Stimulated activated CD4-positive, alpha-beta T cell treated with anti-CD3 and anti-CD28 coated beads, Interleukin-4, amount 100 ng/mL, for 48 hours (primary cell): ENCODE measurements around the gene INHA.

Experiments used
- DNase-seq, 2 donors: peaks; one replicate each; pipeline ENCODE4 v3.0.0-alpha.2; 2020; ENCODE audit warnings: low read depth in 2 of 2

INHA gene

DNA sequence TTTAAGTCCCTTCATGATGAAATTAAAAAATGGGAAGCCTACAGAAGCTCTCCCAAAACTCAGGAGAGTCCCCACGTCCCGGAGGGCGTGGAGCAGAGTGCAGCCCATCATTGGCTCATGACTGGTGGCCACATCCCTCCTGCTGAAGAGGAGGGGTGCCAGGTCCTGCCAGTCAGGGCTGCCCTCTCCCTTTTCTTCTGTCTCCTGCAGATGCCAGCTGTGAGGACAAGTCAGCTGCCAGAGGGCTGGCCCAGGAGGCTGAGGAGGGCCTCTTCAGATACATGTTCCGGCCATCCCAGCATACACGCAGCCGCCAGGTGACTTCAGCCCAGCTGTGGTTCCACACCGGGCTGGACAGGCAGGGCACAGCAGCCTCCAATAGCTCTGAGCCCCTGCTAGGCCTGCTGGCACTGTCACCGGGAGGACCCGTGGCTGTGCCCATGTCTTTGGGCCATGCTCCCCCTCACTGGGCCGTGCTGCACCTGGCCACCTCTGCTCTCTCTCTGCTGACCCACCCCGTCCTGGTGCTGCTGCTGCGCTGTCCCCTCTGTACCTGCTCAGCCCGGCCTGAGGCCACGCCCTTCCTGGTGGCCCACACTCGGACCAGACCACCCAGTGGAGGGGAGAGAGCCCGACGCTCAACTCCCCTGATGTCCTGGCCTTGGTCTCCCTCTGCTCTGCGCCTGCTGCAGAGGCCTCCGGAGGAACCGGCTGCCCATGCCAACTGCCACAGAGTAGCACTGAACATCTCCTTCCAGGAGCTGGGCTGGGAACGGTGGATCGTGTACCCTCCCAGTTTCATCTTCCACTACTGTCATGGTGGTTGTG lies 2.6 kb downstream of the INHA start:
- DNase-seq, result no peak

DNA sequence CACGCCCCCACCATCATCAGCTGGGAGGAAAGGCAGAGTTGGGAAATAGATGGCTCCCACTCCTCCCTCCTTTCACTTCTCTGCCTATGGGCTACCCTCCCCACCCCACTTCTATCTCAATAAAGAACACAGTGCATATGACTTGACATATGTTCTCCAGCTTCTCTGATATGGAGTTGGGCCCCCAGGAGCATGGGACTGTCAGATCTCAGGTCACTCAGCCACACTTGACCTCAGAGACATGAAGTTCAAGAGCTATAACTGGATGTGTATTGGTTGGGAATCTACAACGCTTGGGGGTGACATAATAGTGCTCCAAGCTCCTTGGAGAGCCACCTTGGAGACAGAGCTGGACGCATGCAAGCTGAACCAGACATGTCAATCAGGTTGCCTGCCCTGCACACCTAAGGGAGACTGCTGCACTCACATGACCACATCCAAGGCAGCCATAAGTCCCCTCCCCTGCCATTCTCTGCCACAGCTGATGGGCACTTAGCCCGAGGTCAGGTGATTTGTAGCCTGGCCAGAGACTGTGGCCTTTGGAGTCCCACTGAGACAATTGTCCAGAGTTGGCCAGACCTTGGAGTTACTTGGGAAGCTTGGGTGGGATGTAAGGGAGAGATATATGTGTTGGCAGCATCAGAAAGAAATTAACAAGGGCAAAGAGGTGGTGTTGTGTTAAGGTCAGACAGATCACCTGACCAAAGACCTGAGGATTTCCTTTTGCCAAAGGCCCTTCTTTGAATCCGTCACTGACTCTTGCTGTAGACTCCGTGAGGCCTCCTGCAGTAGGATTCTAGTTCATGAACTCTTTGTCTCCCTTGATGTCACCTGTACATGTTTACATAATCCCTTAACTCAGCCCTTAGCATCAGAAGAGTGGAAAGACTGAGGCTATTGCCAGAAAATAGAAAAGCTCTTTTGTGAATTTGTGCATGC lies 3.7 kb downstream of the INHA start:
- no peak for DNase-seq

DNA sequence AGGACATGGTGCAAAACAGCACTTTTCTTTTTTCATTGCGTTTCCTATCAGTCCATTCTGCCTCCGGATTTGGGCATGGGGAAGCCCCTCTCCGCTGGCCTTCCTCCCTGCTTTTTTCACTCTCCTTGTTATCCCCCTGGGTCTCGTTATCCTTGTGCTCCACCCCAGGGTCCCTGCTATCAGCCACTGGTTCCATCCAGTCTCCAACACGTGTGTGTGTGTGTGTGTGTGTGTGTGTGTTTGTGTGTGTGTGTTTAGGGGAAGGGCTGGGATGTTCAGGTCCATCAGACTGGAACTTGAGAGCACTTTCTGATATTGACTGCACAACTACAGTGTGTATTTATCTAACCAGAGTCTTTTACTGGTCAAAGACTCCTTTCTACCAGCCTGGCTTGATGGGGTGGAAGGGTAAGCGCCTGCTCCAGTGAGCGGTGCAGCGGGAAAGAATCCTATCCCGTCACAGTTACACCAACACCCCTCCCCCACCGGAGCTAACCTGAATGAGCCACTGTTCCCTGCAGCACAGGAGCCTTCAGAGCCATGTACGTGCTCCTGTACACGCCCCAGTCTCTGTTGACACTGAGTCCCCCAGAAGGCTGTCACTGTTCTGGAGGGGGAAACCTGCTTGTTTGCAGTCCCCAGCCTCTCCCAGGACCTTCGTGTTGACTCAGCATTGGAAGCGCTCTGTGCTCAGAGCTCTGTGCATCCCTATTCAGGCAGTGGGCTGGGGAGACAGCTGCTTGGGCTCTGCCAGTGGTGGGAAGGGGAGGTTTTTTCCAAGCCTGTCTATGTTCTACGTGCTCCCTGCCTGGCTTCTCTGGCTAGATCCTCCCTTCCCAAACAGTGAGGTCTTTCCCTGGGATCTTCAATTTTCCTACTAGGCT lies 4.6 kb downstream of the INHA start:
- no peak for DNase-seq

DNA sequence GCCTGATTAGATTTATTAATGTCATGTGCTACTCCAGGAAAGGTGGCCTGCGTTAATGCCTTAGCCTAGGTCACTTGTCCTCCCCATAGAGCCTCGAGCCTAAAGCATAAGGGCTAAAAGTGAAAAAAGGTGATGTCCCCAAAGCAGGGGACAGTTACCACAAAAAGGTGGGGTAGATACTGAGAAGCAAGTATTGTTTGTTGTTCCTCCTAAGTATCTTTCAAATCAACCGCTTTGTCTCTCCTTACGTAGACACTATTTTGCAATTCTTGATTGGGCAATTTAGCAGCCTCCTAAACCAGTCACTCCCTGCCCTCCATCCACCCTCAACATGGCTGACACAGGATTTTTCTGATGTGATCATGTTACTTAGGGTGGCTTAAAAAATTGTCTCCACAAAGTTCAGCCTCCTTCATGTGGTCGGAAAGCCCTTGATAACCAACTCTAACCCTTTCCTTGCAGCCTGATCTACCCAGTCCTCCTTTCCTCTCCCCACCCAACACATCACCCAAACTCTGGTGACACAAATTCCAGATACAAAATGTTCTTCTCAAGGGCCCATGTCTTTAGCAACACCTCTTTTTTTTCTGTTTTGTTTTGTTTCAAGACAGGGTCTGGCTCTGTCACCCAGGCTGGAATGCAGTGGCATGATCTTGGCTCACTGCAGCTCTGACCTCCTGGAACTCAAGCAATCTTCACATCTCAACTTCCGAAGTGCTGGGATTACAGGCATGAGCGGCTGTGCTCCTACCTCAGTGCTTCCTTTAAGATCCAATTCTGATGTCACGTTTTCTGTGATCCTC lies 6.9 kb downstream of the INHA start:
- DNase-seq, result no peak

DNA sequence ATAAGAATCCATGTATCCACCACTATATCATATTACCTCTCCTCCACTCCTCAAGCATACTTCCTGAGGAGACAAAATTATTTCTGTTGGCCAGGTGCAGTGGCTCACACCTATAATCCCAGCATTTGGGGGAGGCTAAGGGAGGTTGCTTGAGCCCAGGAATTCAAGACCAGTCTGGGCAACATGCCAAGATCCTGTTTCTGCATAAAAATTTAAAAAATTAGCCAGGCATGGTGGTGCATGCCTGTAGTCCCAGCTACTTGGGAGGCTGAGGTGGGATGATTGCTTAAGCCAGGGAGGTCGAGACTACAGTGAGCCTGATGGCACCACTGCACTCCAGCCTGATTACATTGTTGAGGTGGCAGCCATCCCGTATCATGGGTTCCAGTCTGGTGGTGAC lies 9.2 kb downstream of the INHA start:
- no peak for DNase-seq

DNA sequence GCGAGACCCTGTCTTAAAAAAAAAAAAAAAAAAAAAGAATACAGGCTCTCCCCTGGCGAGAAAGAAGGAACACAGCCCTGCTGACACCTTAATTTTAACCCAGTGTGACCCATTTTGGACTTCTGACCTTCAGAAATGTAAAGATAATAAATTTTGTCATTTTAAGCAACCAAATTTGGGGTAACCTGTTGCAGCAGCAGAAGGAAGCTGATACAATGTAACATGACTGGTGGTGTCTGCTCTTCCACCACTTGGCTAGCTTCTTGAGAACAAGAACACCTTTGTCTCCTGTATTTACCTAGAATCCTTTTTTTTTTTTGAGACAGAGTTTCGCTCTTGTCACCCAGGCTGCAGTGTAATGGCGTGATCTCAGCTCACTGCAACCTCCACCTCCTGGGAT lies 19.0 kb downstream of the INHA start:
- DNase-seq, result no peak

DNA sequence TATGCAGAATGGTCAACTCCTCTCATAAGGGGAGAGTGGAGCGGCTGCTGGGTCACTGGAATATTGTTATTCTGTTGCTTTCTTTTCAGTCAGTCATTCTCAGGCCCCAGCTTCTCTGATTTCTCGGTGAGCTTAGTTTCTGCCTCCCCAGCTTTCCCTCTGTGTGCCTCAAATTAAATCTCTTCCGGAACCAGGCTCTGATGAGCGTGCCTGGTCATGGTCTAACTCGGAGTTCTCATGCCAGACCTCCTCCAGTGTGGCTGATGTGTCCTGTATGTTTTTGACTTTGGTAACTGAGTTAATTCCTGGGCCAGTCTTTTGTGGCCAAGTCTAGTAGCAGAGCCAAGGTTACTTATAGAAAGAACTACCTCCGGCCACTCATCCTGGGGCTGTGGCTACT lies 20.6 kb downstream of the INHA start:
- no peak for DNase-seq

DNA sequence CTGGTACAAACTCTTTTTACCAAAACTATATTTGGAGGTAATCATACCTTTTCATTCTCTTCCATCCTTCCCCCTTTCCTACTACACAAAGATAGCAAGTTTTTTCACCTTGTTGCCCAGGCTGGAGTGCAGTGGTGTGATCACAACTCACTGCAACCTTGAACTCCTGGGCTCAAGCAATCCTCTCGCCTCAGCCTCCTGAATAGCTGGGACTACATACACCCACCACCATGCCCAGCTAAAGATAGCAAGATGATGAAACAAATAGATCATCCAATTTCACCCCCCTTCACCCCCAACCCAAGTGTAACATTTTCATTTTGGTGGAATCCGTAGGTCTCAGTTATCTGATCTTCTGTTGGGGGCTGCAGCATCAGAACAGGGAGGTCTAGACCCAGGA lies 21.0 kb downstream of the INHA start:
- DNase-seq, result no peak

DNA sequence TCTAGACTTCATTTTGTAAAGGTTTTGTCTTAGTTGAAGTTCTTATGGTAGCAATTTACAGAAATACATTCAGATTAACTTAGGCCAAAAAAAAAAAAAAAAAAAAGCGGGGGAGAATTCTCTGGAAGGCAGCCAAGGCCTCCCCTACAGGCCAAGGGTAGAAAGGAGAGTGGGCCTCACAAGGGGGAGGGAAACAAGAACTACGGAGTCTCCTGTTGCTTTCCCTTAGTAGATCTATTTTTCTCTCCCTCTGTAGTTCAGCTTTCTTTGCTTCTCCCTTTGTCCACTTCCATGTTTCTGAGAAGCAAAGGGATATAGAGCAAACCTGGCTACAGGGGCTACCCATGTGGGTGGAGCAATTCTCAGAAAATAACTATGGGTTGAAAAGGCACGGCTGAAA lies 23.1 kb downstream of the INHA start:
- no peak for DNase-seq

DNA sequence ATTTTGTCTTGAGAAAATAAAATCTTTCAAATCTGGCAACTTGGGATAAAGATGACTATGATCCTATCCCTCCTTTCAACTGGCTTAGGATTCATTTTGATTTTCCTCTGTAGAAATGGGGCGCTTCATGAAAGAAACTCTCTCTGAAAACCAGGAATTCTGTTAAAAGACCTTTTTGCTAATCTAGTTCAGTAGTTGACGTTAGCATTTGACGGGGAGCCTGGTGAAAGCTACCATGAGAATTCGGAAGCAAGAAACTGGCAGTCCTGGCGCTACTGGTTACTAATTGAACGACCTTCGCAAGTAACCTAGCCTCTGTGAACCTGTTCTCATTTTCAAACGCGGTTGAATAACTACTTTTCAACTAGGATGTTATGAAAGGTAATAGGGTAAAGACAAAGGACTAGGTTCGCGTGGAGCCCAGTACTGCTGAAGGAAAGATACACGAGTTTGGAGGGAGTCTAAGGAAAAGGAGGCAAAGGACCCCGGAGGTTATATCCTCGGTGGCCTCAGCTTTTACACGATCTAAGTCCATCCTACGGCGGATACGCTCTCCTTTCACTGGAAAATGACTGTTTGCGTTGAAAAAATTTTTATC lies 24.9 kb downstream of the INHA start:
- no peak for DNase-seq

DNA sequence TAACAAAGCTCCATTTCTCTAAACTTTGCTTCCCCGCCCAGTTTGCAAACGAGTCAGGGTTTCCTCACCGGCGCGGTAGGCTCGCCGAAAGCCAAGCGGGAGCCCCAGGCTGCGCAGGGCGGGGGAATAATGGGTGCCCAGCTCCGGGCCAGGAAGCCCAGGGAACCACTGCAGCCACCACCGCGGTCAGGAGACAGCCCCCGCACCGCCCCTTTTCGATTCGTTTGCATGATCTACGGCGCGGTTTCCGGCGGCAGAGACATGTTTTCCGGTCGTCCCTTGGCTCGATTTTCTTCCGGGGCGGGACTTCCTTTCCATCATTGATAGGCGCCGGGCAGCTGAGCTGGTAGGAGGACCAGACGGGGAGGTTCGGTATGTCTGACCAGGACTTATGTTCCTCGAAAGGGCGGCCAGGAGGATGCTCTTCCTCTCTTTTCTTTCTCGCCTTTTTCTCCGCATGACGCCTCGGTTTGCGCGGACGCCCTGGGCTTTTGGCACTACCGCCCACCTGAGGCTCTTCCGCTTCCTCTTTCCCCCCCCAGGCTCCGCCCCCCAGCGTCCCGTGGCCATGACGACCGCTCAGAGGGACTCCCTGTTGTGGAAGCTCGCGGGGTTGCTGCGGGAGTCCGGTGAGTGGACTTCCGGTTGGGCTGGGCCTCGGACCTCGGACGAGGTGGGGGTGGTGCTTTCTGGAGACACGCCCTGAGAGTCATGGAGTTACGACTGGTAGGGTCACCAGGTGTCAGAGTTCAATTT lies 25.6 kb downstream of the INHA start, which contains the start of gene STK11IP:
Gene STK11IP, plus strand, starts transcription at position 306 of the 756 bp plus-strand sequence. Its CDS starts 263 bp downstream, at position 569.
- peak; percentile 86 to 92 for DNase-seq

DNA sequence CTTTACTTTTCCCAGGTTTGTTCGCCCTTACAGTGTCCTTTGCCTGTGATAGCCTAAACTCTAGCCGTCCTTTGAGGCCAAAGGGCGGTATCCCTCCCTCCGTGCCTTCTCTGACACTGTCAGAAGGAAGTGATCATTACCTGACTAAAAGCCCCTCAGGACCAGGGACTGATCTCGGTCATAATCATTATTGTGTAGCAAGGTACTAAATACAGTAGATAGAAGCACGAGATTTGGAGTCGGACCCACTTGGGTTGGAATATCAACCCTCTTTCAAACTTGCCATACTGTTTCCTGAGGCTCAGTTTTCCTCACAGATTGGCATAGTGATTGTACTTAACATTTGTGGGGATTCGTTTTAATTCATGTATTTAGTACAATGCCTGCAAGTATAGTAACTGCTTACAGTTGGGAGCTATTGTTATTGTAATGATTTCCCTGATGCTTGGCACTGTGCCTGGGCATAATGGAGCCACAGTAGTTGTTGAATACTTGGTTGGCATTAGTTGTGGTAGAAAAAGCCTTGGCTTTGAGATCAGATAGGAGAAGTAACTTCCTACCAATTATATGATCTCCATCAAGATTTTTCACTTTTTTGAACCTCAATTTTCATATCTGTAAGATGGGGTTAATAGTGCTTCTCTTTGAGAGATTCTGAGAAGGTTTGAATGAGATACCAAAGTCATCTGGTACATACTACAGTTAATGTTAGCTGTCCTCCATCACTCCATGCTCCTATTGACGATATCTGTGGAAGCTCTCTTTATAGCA lies 26.4 kb downstream of the INHA start:
- DNase-seq, result no peak

DNA sequence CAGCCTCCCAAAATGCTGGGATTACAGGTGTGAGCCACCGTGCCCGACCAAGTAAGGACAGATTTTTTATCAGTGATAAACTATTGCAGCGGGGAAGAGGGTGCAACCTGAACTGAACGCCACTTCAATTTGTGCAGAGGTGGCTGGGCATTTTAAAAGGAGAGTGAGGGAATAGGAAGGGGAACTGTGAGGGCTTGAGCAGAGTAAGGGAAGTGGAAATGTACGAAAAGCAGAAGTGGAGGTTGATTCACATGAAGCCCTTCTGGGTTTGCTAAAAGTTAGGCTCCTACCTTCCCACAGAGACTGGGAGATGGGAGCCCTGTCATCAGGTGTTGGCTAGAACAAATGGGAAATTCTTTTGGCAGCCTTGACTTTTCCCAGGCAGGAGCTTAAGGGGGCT lies 31.7 kb downstream of the INHA start:
- DNase-seq, result no peak

DNA sequence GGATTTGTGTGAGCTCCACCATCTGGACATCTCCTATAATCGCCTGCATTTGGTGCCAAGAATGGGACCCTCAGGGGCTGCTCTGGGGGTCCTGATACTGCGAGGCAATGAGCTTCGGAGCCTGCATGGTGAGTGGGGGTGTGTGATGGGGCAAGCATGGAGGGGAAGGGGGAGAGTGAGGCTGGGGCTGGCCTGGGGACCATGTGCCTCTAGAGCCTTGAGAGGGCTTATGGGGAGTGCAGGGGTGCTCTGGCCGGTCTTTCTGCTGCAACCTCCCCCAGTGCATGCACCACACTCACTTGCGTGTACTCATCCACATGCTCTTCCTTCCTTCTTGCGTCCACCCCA lies 33.5 kb downstream of the INHA start:
- DNase-seq, result no peak

DNA sequence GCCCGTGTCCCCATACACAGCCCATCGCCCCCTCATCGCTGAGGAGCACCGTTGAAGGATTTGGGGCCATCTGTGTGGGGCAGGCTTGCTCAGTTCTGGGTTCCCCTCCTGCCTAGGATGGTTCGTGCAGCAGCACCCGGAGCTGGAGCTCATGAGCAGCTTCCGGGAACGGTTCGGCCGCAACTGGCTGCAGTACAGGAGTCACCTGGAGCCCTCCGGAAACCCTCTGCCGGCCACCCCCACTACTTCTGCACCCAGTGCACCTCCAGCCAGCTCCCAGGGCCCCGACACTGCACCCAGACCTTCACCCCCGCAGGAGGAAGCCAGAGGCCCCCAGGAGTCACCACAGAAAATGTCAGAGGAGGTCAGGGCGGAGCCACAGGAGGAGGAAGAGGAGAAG lies 35.8 kb downstream of the INHA start:
- no peak for DNase-seq

DNA sequence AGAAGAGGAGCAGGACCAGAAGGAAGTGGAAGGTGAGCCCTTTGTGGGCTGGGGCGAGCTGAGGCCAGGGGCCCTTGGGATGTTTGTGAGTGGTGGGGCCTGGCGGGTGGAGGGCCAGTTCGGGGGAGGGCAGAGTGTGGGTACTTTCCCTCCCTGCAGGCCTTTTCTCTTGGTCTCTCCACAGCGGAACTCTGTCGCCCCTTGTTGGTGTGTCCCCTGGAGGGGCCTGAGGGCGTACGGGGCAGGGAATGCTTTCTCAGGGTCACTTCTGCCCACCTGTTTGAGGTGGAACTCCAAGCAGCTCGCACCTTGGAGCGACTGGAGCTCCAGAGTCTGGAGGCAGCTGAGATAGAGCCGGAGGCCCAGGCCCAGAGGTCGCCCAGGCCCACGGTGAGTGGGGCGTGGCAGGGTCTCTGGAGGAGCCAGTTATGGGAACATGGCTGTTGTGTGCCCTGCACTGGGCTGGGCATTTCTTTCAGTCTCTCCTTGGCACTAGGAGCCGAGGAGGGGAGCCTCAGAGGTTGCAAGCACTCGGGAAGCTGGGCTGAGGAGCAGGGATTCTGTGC lies 36.4 kb downstream of the INHA start:
- no peak for DNase-seq

DNA sequence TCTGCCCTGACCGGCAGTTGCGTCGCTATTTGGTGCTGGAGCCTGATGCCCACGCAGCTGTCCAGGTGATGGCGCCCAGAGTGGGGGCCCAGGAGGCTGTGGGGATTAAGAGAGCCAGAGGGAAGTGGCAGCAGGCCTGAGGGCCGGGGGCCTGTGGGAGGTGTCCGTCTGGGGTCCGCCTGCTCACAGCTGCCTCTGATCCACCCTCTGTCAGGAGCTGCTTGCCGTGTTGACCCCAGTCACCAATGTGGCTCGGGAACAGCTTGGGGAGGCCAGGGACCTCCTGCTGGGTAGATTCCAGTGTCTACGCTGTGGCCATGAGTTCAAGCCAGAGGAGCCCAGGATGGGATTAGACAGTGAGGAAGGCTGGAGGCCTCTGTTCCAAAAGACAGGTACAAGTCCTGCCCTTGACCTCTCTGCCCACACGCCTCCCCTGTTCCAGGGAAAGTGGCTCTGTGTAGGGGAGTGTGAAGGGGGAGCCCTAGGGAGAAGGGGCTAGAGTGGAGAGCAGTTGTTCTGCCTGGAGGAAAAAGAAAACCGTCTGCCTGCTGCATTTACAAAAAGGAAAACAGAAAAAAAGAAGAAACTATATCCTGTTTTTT lies 37.1 kb downstream of the INHA start:
- no peak for DNase-seq

DNA sequence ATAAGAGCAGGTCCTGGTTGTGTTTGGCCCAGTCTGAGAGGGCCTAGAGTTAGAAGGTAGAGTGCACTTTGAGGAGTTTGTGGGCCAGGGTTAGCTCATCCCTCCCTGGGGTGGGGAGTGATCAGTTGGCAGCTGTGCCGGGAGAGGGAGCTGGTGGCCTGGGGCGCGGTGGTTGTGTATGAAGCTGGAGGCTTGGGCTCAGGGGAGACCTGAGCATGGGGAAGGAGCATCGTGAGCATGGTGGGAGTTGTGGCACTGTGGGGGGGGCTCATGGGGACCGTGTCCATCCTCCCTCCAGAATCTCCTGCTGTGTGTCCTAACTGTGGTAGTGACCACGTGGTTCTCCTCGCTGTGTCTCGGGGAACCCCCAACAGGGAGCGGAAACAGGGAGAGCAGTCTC lies 39.2 kb downstream of the INHA start:
- no peak for DNase-seq
